A549 treated with AZD2906 at 1 μM for 4 hours (cell line): ENCODE measurements around the gene MSH6. TPM values are rescaled to one million over a fixed set of nuclear protein-coding genes. Genes with fewer than 3 reads are reported as not detected.

Experiments
- total RNA-seq: library from RNA; stranded (reverse); fragments of 200-300 nt; extraction: Qiagen RNA extraction; gene quantifications from 5 replicates; pipeline ENCODE4 v1.2.3, GENCODE V29; 2022

The MSH6 gene, protein sequence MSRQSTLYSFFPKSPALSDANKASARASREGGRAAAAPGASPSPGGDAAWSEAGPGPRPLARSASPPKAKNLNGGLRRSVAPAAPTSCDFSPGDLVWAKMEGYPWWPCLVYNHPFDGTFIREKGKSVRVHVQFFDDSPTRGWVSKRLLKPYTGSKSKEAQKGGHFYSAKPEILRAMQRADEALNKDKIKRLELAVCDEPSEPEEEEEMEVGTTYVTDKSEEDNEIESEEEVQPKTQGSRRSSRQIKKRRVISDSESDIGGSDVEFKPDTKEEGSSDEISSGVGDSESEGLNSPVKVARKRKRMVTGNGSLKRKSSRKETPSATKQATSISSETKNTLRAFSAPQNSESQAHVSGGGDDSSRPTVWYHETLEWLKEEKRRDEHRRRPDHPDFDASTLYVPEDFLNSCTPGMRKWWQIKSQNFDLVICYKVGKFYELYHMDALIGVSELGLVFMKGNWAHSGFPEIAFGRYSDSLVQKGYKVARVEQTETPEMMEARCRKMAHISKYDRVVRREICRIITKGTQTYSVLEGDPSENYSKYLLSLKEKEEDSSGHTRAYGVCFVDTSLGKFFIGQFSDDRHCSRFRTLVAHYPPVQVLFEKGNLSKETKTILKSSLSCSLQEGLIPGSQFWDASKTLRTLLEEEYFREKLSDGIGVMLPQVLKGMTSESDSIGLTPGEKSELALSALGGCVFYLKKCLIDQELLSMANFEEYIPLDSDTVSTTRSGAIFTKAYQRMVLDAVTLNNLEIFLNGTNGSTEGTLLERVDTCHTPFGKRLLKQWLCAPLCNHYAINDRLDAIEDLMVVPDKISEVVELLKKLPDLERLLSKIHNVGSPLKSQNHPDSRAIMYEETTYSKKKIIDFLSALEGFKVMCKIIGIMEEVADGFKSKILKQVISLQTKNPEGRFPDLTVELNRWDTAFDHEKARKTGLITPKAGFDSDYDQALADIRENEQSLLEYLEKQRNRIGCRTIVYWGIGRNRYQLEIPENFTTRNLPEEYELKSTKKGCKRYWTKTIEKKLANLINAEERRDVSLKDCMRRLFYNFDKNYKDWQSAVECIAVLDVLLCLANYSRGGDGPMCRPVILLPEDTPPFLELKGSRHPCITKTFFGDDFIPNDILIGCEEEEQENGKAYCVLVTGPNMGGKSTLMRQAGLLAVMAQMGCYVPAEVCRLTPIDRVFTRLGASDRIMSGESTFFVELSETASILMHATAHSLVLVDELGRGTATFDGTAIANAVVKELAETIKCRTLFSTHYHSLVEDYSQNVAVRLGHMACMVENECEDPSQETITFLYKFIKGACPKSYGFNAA (N-terminal part only)
- total RNA-seq, result 70.3 to 102 TPM (median 82.1 TPM) in 5 replicates

DNA sequence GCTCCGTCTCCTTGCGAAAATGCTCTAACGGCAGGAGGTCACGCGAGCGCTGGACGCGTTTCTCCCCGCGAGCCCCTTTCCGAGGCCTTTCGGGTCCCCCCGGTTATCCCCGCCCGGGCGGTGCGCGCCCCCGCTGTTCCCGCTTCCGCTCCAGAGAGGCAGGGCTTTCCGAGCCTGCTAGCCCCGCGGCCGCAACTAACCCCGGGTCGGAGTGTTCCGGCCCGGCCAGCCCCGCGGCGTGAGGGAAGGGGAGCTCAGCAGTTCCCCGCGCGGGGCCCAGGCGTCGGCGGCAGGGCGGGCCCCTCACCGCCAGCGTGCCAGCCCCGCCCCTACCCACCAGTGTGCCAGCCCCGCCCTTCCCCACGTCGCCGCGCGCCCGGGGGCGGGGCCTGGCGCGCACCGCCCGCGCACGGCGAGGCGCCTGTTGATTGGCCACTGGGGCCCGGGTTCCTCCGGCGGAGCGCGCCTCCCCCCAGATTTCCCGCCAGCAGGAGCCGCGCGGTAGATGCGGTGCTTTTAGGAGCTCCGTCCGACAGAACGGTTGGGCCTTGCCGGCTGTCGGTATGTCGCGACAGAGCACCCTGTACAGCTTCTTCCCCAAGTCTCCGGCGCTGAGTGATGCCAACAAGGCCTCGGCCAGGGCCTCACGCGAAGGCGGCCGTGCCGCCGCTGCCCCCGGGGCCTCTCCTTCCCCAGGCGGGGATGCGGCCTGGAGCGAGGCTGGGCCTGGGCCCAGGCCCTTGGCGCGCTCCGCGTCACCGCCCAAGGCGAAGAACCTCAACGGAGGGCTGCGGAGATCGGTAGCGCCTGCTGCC lies at the start of gene MSH6:
MSH6 (plus strand) TSS at position 475 of the 815 bp plus-strand sequence; CDS start at position 564, 89 bp downstream.

Other genes starting within 250 kb of the MSH6 start
- 0.01 to 0.06 TPM (median 0.03 TPM) in 5 replicates for gene KCNK12, start 212.2 kb upstream of the MSH6 start, total RNA-seq
- gene FBXO11, start 123.4 kb downstream of the MSH6 start, total RNA-seq, result 32.2 to 50.2 TPM (median 38.3 TPM) in 5 replicates